HL-60 (cell line): ENCODE data around the gene DPH2.

Experiments
- DNase-seq, 2 experiments: peaks; one replicate each; pipeline ENCODE4 v3.0.0-alpha.2; 2010 to 2020; ENCODE audit warnings: low read depth in 1 of 2, low spot score in 1 of 2
- H3K27ac ChIP-seq: fragments of 250-450 bp; sonication (Bioruptor Pico); replicated peaks from 2 replicates; pipeline ENCODE4 v1.5.1; 2020; ENCODE audit warnings: mild to moderate bottlenecking, moderate library complexity
- H3K27me3 ChIP-seq: fragments of 250-450 bp; sonication (Bioruptor Pico); 2 replicates; pipeline ENCODE4 v1.5.1; 2021; ENCODE audit warnings: mild to moderate bottlenecking, moderate library complexity; ENCODE audit not compliant: insufficient read depth, poor library complexity, severe bottlenecking
- H3K4me3 ChIP-seq: replicated peaks from 2 replicates; pipeline ENCODE4 v1.5.1; 2011; ENCODE audit warnings: mild to moderate bottlenecking, control low read depth, low read length; ENCODE audit not compliant: insufficient read depth
- GABPA ChIP-seq: IDR thresholded peaks from 2 replicates; pipeline ENCODE4 v1.6.1; 2012; ENCODE audit warnings: low read depth
- POLR2AphosphoS5 ChIP-seq: IDR thresholded peaks from 2 replicates; pipeline ENCODE4 v1.6.1; 2012; ENCODE audit warnings: low read depth
- SPI1 ChIP-seq: IDR thresholded peaks from 2 replicates; pipeline ENCODE4 v1.6.1; 2012; ENCODE audit warnings: low read depth, mild to moderate bottlenecking, borderline replicate concordance
- TF ChIP-seq, protein P1 (sequence below): IDR thresholded peaks from 2 replicates; pipeline ENCODE4 v1.6.1; 2012; ENCODE audit warnings: low read depth; ENCODE audit not compliant: insufficient replicate concordance
- TF ChIP-seq, protein P2 (sequence below): IDR thresholded peaks from one replicate; pipeline ENCODE4 v1.5.1; 2011; ENCODE audit warnings: low read length, control low read depth, inconsistent platforms; ENCODE audit not compliant: insufficient read depth

Gene DPH2

DNA sequence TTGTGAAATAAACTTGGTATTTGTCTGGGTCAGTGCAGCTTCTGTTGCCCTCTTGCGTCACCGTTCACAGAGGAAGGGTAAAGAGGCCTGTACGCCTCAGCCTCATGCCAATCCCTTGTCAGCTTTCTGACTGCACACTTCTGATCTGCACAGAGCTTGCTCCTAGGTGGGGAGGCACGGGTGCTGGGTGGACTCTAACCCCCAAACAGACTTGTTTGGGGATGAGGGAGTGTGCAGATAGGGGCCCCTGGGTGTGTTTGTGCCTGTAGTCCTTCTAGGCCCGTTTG, 8.4 kb downstream of the DPH2 start:
- peak overlapping the region; percentile 52 for H3K4me3 ChIP-seq
- peak; percentile 57 to 81 for DNase-seq
- H3K27me3 ChIP-seq: no peaks in the 10 kb centered on the region
- H3K27ac ChIP-seq: peak overlapping the region; percentile 54
- TF ChIP-seq, protein P1, sequence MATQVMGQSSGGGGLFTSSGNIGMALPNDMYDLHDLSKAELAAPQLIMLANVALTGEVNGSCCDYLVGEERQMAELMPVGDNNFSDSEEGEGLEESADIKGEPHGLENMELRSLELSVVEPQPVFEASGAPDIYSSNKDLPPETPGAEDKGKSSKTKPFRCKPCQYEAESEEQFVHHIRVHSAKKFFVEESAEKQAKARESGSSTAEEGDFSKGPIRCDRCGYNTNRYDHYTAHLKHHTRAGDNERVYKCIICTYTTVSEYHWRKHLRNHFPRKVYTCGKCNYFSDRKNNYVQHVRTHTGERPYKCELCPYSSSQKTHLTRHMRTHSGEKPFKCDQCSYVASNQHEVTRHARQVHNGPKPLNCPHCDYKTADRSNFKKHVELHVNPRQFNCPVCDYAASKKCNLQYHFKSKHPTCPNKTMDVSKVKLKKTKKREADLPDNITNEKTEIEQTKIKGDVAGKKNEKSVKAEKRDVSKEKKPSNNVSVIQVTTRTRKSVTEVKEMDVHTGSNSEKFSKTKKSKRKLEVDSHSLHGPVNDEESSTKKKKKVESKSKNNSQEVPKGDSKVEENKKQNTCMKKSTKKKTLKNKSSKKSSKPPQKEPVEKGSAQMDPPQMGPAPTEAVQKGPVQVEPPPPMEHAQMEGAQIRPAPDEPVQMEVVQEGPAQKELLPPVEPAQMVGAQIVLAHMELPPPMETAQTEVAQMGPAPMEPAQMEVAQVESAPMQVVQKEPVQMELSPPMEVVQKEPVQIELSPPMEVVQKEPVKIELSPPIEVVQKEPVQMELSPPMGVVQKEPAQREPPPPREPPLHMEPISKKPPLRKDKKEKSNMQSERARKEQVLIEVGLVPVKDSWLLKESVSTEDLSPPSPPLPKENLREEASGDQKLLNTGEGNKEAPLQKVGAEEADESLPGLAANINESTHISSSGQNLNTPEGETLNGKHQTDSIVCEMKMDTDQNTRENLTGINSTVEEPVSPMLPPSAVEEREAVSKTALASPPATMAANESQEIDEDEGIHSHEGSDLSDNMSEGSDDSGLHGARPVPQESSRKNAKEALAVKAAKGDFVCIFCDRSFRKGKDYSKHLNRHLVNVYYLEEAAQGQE: no peak
- TF ChIP-seq POLR2AphosphoS5: no peak
- no peak for TF ChIP-seq SPI1
- TF ChIP-seq, protein P2, sequence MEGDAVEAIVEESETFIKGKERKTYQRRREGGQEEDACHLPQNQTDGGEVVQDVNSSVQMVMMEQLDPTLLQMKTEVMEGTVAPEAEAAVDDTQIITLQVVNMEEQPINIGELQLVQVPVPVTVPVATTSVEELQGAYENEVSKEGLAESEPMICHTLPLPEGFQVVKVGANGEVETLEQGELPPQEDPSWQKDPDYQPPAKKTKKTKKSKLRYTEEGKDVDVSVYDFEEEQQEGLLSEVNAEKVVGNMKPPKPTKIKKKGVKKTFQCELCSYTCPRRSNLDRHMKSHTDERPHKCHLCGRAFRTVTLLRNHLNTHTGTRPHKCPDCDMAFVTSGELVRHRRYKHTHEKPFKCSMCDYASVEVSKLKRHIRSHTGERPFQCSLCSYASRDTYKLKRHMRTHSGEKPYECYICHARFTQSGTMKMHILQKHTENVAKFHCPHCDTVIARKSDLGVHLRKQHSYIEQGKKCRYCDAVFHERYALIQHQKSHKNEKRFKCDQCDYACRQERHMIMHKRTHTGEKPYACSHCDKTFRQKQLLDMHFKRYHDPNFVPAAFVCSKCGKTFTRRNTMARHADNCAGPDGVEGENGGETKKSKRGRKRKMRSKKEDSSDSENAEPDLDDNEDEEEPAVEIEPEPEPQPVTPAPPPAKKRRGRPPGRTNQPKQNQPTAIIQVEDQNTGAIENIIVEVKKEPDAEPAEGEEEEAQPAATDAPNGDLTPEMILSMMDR: no peak
- TF ChIP-seq GABPA: no peak

DNA sequence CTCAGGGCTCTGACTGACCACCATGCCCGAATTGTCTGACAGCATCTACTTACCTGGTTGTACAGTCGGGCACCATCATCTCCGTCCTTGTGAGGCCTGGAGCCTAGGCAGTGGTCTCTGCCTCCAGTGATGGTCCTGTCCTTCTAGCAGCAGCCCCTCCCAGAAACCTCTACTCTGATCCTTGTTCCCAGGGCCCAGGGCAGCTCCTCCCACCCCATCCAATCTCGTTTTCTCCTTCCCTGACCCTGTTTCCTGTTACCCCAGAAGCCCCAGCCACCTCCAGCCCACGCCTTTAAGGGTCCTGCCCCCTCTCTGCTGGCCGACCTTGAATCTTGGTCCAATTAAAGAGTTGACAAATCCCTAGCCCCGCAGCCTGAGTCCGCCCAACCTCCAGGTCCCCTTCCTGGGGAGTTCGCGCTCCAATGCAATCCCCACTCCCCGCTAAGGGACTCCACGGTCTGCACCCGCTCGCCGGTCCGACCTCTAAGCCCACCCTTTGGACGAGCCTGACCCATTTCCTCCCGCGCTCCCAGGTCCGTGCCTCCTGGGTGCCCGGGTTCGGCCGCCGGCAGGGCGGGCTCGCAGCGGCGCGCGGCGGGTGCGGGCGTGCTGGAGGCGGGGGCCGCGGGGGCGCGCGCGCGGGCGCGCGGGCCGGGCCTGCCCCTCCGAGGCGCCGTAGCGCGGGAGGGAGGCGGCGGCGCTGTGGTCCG, 8.9 kb downstream of the DPH2 start, which contains the start of gene B4GALT2:
B4GALT2 (plus strand) TSS at position 660 of the 710 bp plus-strand sequence. CDS start 1,951 bp downstream, outside the sequence.
- peak in 1 of 2 experiments; percentile 28 for DNase-seq
- H3K27ac ChIP-seq: peak within 1 kb of the TSS; percentile 54

DNA sequence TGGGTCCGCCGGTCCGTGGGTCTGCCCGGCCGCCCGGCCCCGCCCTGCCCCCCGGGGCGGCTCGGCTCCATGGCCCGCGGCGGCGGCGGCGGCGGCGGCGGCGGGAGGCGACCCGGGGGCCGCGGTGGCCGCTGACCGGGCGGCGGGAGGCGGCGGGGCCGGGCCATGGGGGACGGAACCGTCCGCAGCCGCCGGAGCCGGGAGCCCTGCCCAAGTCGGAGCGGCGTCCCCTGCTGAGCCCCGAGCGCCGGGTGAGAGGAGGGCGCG, 9.4 kb downstream of the DPH2 start:
- TF ChIP-seq, protein P1: no peak
- TF ChIP-seq SPI1 (no peak), GABPA (no peak), POLR2AphosphoS5 (no peak)
- TF ChIP-seq, protein P2: no peak
- no peak overlapping the region; the same call in 1 of the 2 replicates for H3K27ac ChIP-seq
- H3K27me3 ChIP-seq: no peaks in the 10 kb centered on the region
- peak overlapping the region; percentile 63 for H3K4me3 ChIP-seq
- no peak for DNase-seq

More for the DNA sequence above, 8.9 kb downstream of the DPH2 start, which contains the start of gene B4GALT2:
- no peaks in the 10 kb centered on the region for H3K27me3 ChIP-seq
- TF ChIP-seq GABPA: no peak
- TF ChIP-seq POLR2AphosphoS5: peak; percentile 34; the same call in 1 of the 2 replicates
- H3K4me3 ChIP-seq: peak within 1 kb of the TSS; percentile 75

DNA sequence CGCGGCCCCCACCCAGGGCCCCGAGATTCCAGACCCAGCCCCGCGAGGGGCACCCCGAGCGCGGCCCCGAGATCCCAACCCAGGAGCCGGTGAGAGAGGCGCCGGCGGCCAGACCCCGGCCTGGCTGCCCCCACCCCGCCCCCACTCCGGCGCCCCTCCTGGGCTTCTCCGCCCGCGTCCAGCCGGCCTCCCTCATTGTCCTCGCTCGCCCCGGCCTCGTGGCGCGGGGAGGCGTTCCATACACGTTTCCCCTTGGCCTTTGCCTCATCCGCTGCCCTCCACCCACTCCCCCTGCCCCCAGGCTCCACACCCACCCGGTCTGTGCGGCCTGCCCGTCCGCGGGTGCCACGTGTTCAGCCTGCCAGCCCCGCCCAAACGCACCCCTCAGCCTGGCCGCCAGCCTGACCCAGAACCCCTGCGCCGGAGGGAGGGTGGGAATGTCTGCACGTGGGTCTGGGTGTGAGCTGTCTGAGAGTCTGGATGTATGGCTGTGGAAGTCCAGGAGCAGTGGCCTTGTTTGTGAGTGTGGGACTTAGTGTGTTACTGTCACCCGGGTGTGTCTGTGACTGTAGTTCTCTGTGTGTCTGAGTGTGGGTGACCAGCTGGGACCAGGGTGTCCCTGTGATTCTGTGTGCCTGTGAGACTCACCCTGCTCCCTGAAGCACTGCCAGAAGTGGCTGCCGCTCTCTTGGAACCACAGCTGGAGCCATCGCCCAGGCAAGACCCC, 9.9 kb downstream of the DPH2 start:
- H3K27me3 ChIP-seq: no peaks in the 10 kb centered on the region
- peak; percentile 54 to 80 for DNase-seq
- H3K27ac ChIP-seq: peak overlapping the region; percentile 48
- TF ChIP-seq GABPA (no peak), POLR2AphosphoS5 (peak; percentile 39; the same call in 1 of the 2 replicates), SPI1 (no peak)
- TF ChIP-seq, protein P2: no peak
- TF ChIP-seq, protein P1: no peak
- peak overlapping the region; percentile 63 for H3K4me3 ChIP-seq
